Frontal cortex (tissue), 4 donors: Measurements from ENCODE around the gene APPBP2. TPM values are rescaled to one million over a fixed set of nuclear protein-coding genes. Genes with fewer than 3 reads are reported as not detected.
"Not testable (repeated sequence)": the region's sequence is repeated elsewhere in the genome, so short reads cannot be mapped to it uniquely, and the experiment has no call there.

Experiments
- DNase-seq, 2 donors: peaks; one replicate each; pipeline ENCODE4 v3.0.0; 2012; ENCODE audit warnings: low spot score in 2 of 2
- FAIRE-seq: peaks from 2 replicates; lab custom pipeline; 2012; peaks lifted over from hg19 to GRCh38; lab: Jason Lieb, UNC
- total RNA-seq: library from RNA; depleted of rRNA; stranded (reverse); fragments of >200 nt; gene quantifications from one replicate; pipeline ENCODE4 v1.2.3, GENCODE V29; 2014
- donor health status: control.
- donor health status: control.
- donor health status: control.

APPBP2 gene
- 72.2 TPM for total RNA-seq

- FAIRE-seq, result no peak
- DNase-seq, result peak; percentile 79 to 85
Observed at GRCh38 chr17:60525685-60526514, at the start of gene APPBP2. TSS of gene APPBP2 (minus strand) at chr17:60526242. CDS start at chr17:60525931, 311 bp downstream.

GRCh38 chr17:60573236-60574051 is 47.4 kb upstream of the APPBP2 start:
- no peak for FAIRE-seq
- DNase-seq, result no peak

GRCh38 chr17:60565233-60565632 is 39.2 kb upstream of the APPBP2 start:
- FAIRE-seq (no peak), DNase-seq (no peak)

- FAIRE-seq (no peak), DNase-seq (no peak)
Observed at GRCh38 chr17:60563743-60564142, 37.7 kb upstream of the APPBP2 start.

GRCh38 chr17:60562421-60562820 is 36.4 kb upstream of the APPBP2 start:
- FAIRE-seq (no peak), DNase-seq (no peak)

- FAIRE-seq, result no peak
- DNase-seq, result no peak
Observed at GRCh38 chr17:60560860-60561257, 34.8 kb upstream of the APPBP2 start.

GRCh38 chr17:60559995-60560859 is 34.2 kb upstream of the APPBP2 start:
- DNase-seq (no peak), FAIRE-seq (no peak)

- DNase-seq (no peak), FAIRE-seq (no peak)
Observed at GRCh38 chr17:60559659-60559994, 33.6 kb upstream of the APPBP2 start.

GRCh38 chr17:60557805-60558204 is 31.8 kb upstream of the APPBP2 start:
- FAIRE-seq (no peak), DNase-seq (no peak)

GRCh38 chr17:60555786-60556185 is 29.7 kb upstream of the APPBP2 start:
- FAIRE-seq (no peak), DNase-seq (no peak)

- FAIRE-seq (no peak), DNase-seq (no peak)
Observed at GRCh38 chr17:60554377-60554788, 28.3 kb upstream of the APPBP2 start.

GRCh38 chr17:60552255-60552654 is 26.2 kb upstream of the APPBP2 start:
- not testable (repeated sequence) for FAIRE-seq, DNase-seq

GRCh38 chr17:60548990-60549389 is 22.9 kb upstream of the APPBP2 start:
- DNase-seq (no peak), FAIRE-seq (no peak)

- DNase-seq, result no peak
- FAIRE-seq, result no peak
Observed at GRCh38 chr17:60545465-60546191, 19.6 kb upstream of the APPBP2 start.

- DNase-seq, result no peak
- no peak for FAIRE-seq
Observed at GRCh38 chr17:60542071-60542470, 16.0 kb upstream of the APPBP2 start.

GRCh38 chr17:60540460-60540859 is 14.4 kb upstream of the APPBP2 start:
- no peak for FAIRE-seq

GRCh38 chr17:60539807-60540206 is 13.8 kb upstream of the APPBP2 start:
- FAIRE-seq (no peak), DNase-seq (no peak)

More at GRCh38 chr17:60540460-60540859, 14.4 kb upstream of the APPBP2 start:
- DNase-seq, result no peak

GRCh38 chr17:60538726-60539125 is 12.7 kb upstream of the APPBP2 start:
- no peak for FAIRE-seq
- no peak for DNase-seq
